Measurements from ENCODE around the gene RPL41.
A peak's percentile ranks its signal among the peaks of the same experiment; 100 is the strongest.

RPL41 gene

DNA sequence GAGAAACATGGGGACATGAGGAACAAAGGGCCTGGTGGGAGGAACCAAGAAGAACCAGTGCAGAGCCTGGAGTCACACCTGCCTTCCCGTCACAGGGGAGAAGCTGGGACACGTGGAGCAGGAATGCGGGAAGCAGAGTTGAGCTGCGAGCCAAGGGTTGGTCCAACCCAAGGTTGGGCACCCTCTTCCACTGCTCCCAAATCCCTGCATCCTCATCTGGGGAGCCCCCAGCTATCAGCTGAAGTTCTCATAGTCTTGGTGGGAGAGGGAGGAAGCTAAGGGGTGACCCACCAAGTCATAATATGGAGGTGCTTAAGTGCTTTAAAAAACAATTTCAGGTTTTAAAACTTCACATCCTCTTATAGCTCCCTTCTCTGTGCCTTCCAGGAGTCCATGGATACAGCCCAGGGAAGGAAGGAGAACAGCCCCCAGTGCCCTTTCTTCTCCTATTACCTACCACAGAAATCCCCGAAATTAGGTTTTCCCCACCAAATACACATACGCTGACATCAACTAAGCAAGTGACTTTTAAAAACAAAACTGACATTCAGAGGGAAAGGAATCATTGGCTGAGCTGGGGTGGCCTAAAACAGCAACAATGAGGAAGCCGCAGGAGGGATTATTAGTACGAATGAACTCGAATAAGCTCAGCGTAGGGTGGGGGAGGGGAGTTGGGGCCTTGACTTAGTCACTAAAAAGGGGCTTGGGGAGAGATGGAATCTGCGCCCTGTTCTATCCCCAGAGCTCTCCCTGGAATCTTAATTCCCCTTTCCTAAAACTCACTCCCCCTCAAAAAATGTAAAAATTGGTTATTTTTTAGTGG is 46.2 kb downstream of the RPL41 start:
- TF ChIP-seq TEAD4 (IDR thresholded peaks at IDR 0.05): 0 out of 2 replicates have a peak, but pooled peaks have one; percentile 8
- TF ChIP-seq, protein P1, sequence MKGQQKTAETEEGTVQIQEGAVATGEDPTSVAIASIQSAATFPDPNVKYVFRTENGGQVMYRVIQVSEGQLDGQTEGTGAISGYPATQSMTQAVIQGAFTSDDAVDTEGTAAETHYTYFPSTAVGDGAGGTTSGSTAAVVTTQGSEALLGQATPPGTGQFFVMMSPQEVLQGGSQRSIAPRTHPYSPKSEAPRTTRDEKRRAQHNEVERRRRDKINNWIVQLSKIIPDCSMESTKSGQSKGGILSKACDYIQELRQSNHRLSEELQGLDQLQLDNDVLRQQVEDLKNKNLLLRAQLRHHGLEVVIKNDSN (IDR thresholded peaks at IDR 0.05): no peak

DNA sequence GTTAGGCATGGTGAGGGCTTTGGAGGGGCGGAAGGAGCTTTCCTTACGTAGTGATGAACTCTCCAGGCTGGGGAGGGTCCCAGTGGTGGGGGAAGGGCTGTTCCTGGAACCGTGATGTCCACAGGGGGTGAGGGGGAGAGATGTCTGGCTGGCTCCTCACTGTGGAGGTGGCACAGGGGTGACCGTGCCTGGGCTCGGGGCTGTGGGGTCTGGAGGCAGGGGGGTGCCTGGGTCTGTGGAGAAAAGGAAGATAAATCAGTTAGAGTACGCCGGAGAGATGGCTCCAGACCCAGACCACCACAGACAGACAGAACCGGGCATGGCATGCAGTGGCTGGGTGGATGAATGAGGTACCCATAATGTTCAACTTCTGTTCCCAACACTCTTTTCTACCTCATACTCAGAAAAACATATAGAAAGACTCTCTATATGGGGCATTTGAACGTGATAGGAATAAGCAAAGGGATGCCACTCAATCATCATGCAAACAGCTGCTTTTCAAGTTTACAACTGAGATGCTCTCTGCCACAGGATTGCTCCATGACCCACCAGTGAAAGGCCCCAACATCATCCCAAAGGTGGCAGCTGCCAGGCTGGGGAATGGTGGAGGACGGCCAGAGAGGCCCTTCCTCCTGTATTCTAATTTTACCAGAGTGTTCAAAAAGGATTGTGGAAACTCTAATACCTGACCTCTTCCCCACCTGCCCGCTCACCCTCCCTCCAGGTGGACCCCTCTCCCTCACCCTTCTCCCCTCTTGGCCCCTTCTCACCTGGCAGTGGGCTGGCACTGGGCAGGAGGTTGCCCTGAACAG is 47.3 kb downstream of the RPL41 start:
- 0 out of 2 replicates have a peak, but pooled peaks have one; percentile 23 for TF ChIP-seq TAF1 (IDR thresholded peaks at IDR 0.05; ENCODE audit: low read depth)
- no peak for TF ChIP-seq NFIC (IDR thresholded peaks at IDR 0.05)

DNA sequence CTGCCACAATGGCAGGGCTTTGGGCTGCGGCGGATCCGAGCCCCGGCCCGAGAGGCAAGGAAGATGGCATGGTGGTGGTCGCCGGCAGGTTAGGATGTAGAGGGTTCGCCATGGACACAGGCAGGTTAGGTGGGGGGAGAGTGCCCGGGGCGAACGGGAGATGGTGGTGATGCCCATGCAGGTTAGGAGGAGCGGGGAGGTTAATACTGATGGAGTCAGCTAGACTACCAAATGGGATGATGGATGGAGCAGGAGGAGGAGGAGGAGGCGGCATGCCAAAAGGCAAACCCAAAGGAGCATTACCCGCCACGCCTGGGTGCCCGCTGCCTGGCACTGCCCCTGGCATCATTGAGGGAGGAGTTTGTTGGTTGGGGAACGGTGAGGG is 47.9 kb downstream of the RPL41 start:
- no peak for TF ChIP-seq ZBTB7A (IDR thresholded peaks at IDR 0.05; ENCODE audit: low read depth)
- TF ChIP-seq RAD21 (IDR thresholded peaks at IDR 0.05; ENCODE audit: low read depth): no peak
- TF ChIP-seq CEBPB (IDR thresholded peaks at IDR 0.05): no peak
- TF ChIP-seq, protein P1 (IDR thresholded peaks at IDR 0.05): no peak
- TF ChIP-seq, protein P2, sequence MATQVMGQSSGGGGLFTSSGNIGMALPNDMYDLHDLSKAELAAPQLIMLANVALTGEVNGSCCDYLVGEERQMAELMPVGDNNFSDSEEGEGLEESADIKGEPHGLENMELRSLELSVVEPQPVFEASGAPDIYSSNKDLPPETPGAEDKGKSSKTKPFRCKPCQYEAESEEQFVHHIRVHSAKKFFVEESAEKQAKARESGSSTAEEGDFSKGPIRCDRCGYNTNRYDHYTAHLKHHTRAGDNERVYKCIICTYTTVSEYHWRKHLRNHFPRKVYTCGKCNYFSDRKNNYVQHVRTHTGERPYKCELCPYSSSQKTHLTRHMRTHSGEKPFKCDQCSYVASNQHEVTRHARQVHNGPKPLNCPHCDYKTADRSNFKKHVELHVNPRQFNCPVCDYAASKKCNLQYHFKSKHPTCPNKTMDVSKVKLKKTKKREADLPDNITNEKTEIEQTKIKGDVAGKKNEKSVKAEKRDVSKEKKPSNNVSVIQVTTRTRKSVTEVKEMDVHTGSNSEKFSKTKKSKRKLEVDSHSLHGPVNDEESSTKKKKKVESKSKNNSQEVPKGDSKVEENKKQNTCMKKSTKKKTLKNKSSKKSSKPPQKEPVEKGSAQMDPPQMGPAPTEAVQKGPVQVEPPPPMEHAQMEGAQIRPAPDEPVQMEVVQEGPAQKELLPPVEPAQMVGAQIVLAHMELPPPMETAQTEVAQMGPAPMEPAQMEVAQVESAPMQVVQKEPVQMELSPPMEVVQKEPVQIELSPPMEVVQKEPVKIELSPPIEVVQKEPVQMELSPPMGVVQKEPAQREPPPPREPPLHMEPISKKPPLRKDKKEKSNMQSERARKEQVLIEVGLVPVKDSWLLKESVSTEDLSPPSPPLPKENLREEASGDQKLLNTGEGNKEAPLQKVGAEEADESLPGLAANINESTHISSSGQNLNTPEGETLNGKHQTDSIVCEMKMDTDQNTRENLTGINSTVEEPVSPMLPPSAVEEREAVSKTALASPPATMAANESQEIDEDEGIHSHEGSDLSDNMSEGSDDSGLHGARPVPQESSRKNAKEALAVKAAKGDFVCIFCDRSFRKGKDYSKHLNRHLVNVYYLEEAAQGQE (IDR thresholded peaks at IDR 0.05; ENCODE audit: low read depth): no peak
- TF ChIP-seq, protein P3, sequence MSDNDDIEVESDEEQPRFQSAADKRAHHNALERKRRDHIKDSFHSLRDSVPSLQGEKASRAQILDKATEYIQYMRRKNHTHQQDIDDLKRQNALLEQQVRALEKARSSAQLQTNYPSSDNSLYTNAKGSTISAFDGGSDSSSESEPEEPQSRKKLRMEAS (IDR thresholded peaks at IDR 0.05): no peak
- no peak for TF ChIP-seq TCF12 (IDR thresholded peaks at IDR 0.05; ENCODE audit: low read depth)
- no peak for TF ChIP-seq FOXM1 (IDR thresholded peaks at IDR 0.05; ENCODE audit: borderline replicate concordance, low read depth)
- TF ChIP-seq NFIC (IDR thresholded peaks at IDR 0.05): no peak
- TF ChIP-seq EGR1 (IDR thresholded peaks at IDR 0.05): no peak
- TF ChIP-seq YY1 (IDR thresholded peaks at IDR 0.05; ENCODE audit: low read depth): no peak
- TF ChIP-seq TEAD4 (IDR thresholded peaks at IDR 0.05): no peak
- TF ChIP-seq EP300 (IDR thresholded peaks at IDR 0.05; ENCODE audit: borderline replicate concordance): no peak
- no peak for TF ChIP-seq TAF1 (IDR thresholded peaks at IDR 0.05; ENCODE audit: low read depth)
- no peak for TF ChIP-seq CREB1 (IDR thresholded peaks at IDR 0.05; ENCODE audit: low read depth)

DNA sequence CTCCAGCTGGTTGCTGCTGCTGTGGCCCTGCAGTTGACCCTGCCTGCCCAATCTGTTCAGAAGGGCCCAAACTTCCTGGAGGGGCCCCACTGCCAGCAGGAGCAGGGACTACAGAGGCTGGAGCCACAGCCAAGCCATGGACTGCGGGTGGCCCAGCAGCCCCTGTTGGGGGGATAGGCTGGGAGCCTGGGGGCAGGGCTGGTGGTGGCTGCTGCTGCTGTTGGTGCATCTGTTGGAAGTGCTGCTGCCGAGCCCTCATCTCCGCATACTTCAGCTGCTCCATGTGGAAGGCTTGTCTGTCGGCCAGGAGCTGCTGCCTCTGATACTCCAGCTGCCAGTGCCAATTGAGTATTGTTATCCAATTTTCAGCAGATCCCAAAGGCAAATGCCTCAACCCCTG is 48.9 kb downstream of the RPL41 start:
- no peak for TF ChIP-seq YY1 (IDR thresholded peaks at IDR 0.05; ENCODE audit: low read depth)
- no peak for TF ChIP-seq EGR1 (IDR thresholded peaks at IDR 0.05)
- TF ChIP-seq ZBTB7A (IDR thresholded peaks at IDR 0.05; ENCODE audit: low read depth): no peak
- no peak for TF ChIP-seq EP300 (IDR thresholded peaks at IDR 0.05; ENCODE audit: borderline replicate concordance)
- TF ChIP-seq, protein P3 (IDR thresholded peaks at IDR 0.05): no peak
- no peak for TF ChIP-seq CREB1 (IDR thresholded peaks at IDR 0.05; ENCODE audit: low read depth)
- TF ChIP-seq, protein P2 (IDR thresholded peaks at IDR 0.05; ENCODE audit: low read depth): no peak
- no peak for TF ChIP-seq TAF1 (IDR thresholded peaks at IDR 0.05; ENCODE audit: low read depth)
- no peak for TF ChIP-seq CEBPB (IDR thresholded peaks at IDR 0.05)
- no peak for TF ChIP-seq TCF12 (IDR thresholded peaks at IDR 0.05; ENCODE audit: low read depth)
- TF ChIP-seq FOXM1 (IDR thresholded peaks at IDR 0.05; ENCODE audit: borderline replicate concordance, low read depth): no peak
- TF ChIP-seq NFIC (IDR thresholded peaks at IDR 0.05): no peak
- TF ChIP-seq TEAD4 (IDR thresholded peaks at IDR 0.05): no peak
- TF ChIP-seq, protein P1 (IDR thresholded peaks at IDR 0.05): no peak
- TF ChIP-seq RAD21 (IDR thresholded peaks at IDR 0.05; ENCODE audit: low read depth): no peak
